Breast epithelium (tissue), 4 donors: Measurements from ENCODE around the gene USP24. TPM values are rescaled to one million over a fixed set of nuclear protein-coding genes. Genes with fewer than 3 reads are reported as not detected.

Source experiments
- DNase-seq, 2 donors: peaks; one replicate each; pipeline ENCODE4 v3.0.0-alpha.2; 2019; ENCODE audit warnings: low spot score in 2 of 2
- H3K27ac ChIP-seq, 2 donors: fragments of 200-600 bp; sonication (generic) in 1 of 2; one replicate each; pipeline ENCODE4 v1.5.1; 2016 to 2019; ENCODE audit warnings: mild to moderate bottlenecking in 1 of 2
- H3K27me3 ChIP-seq, 2 donors: fragments of 200-600 bp; sonication (generic) in 1 of 2; one replicate each; pipeline versions ENCODE4 v1.5.1 to v1.6.0; 2017 to 2019; ENCODE audit warnings: control low read depth in 1 of 2, mild to moderate bottlenecking in 1 of 2
- H3K36me3 ChIP-seq: fragments of 200-600 bp; one replicate; pipeline ENCODE4 v1.5.1; 2019
- H3K4me1 ChIP-seq, 2 donors: fragments of 200-600 bp; sonication (generic); one replicate each; pipeline ENCODE4 v1.5.1; 2016 to 2019; ENCODE audit warnings: control low read depth in 1 of 2
- H3K4me3 ChIP-seq, 3 donors: fragments of 200-600 bp; sonication (generic); 1 replicate in 2 of 3; 2 replicates in 1 of 3; pipeline ENCODE4 v1.5.1; 2016 to 2019; ENCODE audit warnings: mild to moderate bottlenecking in 3 of 3, moderate library complexity in 2 of 3
- H3K9me3 ChIP-seq, 2 donors: fragments of 200-600 bp; sonication (generic) in 1 of 2; one replicate each; pipeline ENCODE4 v1.5.1; 2016 to 2019; ENCODE audit warnings: control low read depth in 1 of 2
- POLR2A ChIP-seq: fragments of 450-650 bp; IDR thresholded peaks from one replicate; pipeline ENCODE4 v1.6.1; 2016; ENCODE audit warnings: antibody characterized with exemption, mild to moderate bottlenecking, moderate library complexity
- POLR2AphosphoS5 ChIP-seq, 3 donors: sonication (generic); formaldehyde crosslinking; IDR thresholded peaks; one replicate each; pipeline ENCODE4 v1.6.1; 2017; ENCODE audit warnings: antibody characterized with exemption in 3 of 3
- intact Hi-C: fragments of 100-400 bp; cut with DNase I; formaldehyde crosslinking; loops from one replicate; pipeline ENCODE4 v1.15.1; 2023; ENCODE audit warnings: low total_unique reads
- total RNA-seq, 3 donors: library from RNA; depleted of rRNA; stranded (reverse); fragments of >200 nt; gene quantifications; one replicate each; pipeline ENCODE4 v1.1.0, GENCODE V29; 2016
- TF ChIP-seq, protein P1 (sequence below), 3 donors: fragments of 450-650 bp; IDR thresholded peaks; one replicate each; pipeline ENCODE4 v1.5.1; 2016 to 2017; ENCODE audit warnings: antibody characterized with exemption in 3 of 3, mild to moderate bottlenecking in 3 of 3, moderate library complexity in 3 of 3

Gene USP24
- total RNA-seq, 3 donors from 2014 or later, result 51.5 to 103 (median 77.3) TPM

- H3K9me3 ChIP-seq, result no peaks in the 10 kb centered on the region
- intact Hi-C loops, result no loop called here
- no peak for DNase-seq
- H3K36me3 ChIP-seq, result peaks cover 17% of the 10 kb centered on the region
- H3K27me3 ChIP-seq, result no peaks in the 10 kb centered on the region
- no peaks in the 10 kb centered on the region for H3K4me1 ChIP-seq
- TF ChIP-seq POLR2AphosphoS5 (IDR thresholded peaks at IDR 0.05), result no peak
- TF ChIP-seq, protein P1, sequence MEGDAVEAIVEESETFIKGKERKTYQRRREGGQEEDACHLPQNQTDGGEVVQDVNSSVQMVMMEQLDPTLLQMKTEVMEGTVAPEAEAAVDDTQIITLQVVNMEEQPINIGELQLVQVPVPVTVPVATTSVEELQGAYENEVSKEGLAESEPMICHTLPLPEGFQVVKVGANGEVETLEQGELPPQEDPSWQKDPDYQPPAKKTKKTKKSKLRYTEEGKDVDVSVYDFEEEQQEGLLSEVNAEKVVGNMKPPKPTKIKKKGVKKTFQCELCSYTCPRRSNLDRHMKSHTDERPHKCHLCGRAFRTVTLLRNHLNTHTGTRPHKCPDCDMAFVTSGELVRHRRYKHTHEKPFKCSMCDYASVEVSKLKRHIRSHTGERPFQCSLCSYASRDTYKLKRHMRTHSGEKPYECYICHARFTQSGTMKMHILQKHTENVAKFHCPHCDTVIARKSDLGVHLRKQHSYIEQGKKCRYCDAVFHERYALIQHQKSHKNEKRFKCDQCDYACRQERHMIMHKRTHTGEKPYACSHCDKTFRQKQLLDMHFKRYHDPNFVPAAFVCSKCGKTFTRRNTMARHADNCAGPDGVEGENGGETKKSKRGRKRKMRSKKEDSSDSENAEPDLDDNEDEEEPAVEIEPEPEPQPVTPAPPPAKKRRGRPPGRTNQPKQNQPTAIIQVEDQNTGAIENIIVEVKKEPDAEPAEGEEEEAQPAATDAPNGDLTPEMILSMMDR (IDR thresholded peaks at IDR 0.05), result no peak
- TF ChIP-seq POLR2A, result no peak
- no peak overlapping the region for H3K27ac ChIP-seq
- no peak overlapping the region for H3K4me3 ChIP-seq
Observed at GRCh38 chr1:55129194-55129728, 85.9 kb downstream of the USP24 start.

GRCh38 chr1:55128418-55128995 is 86.7 kb downstream of the USP24 start:
- Histone ChIP-seq H3K9me3 (no peaks in the 10 kb centered on the region), H3K27me3 (no peaks in the 10 kb centered on the region), H3K4me3 (no peak overlapping the region), H3K4me1 (no peaks in the 10 kb centered on the region), H3K36me3 (peaks cover 19% of the 10 kb centered on the region), H3K27ac (no peak overlapping the region)
- no peak for DNase-seq
- intact Hi-C loops, result no loop called here
- TF ChIP-seq POLR2A, result no peak
- TF ChIP-seq, protein P1 (IDR thresholded peaks at IDR 0.05), result no peak
- no peak for TF ChIP-seq POLR2AphosphoS5 (IDR thresholded peaks at IDR 0.05)

- Histone ChIP-seq H3K27ac (no peak overlapping the region), H3K27me3 (no peaks in the 10 kb centered on the region), H3K4me1 (no peaks in the 10 kb centered on the region), H3K36me3 (peaks cover 21% of the 10 kb centered on the region), H3K9me3 (no peaks in the 10 kb centered on the region), H3K4me3 (no peak overlapping the region)
- intact Hi-C loops, result no loop called here
- DNase-seq, result no peak
- TF ChIP-seq POLR2A (no peak), POLR2AphosphoS5 (IDR thresholded peaks at IDR 0.05) (no peak)
- TF ChIP-seq, protein P1 (IDR thresholded peaks at IDR 0.05), result no peak
Observed at GRCh38 chr1:55127827-55128343, 87.3 kb downstream of the USP24 start.

DNA sequence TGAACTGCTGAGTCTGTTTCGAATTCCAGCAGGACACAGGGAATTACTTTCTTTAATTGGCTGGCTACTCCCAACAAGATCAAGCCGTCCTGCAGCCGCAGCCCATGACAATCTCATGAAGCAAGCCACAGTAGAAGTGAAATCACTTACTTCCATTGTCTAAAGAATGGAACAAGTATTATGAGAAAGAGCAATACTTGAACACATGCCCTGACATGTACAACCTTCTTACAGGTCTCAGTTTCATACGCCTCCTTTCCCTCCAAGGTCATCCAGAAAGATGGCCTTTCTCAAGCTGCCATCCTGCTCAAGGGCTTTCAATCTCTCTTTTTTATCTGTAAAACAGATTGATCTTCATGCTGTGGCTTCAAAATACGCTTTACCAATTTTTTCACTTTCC is 90.7 kb downstream of the USP24 start:
- peaks cover 26% of the 10 kb centered on the region for H3K36me3 ChIP-seq
- no peaks in the 10 kb centered on the region for H3K4me1 ChIP-seq
- H3K27ac ChIP-seq, result no peak overlapping the region
- TF ChIP-seq POLR2AphosphoS5 (IDR thresholded peaks at IDR 0.05) (no peak), POLR2A (no peak)
- TF ChIP-seq, protein P1 (IDR thresholded peaks at IDR 0.05), result no peak
- no peaks in the 10 kb centered on the region for H3K9me3 ChIP-seq
- intact Hi-C loops, result no loop called here
- no peak for DNase-seq
- no peak overlapping the region for H3K4me3 ChIP-seq
- no peaks in the 10 kb centered on the region for H3K27me3 ChIP-seq

GRCh38 chr1:55120538-55120937 is 94.6 kb downstream of the USP24 start:
- no peak for DNase-seq
- Histone ChIP-seq H3K4me1 (no peaks in the 10 kb centered on the region), H3K9me3 (no peaks in the 10 kb centered on the region), H3K36me3 (peaks cover 22% of the 10 kb centered on the region), H3K4me3 (no peak overlapping the region), H3K27ac (no peak overlapping the region), H3K27me3 (no peaks in the 10 kb centered on the region)
- intact Hi-C loops, result no loop called here
- TF ChIP-seq POLR2AphosphoS5 (IDR thresholded peaks at IDR 0.05), result no peak
- TF ChIP-seq, protein P1 (IDR thresholded peaks at IDR 0.05), result no peak
- no peak for TF ChIP-seq POLR2A
